Measurements from ENCODE around the gene ADM5.
A peak's percentile ranks its signal among the peaks of the same experiment; 100 is the strongest.

ADM5 gene

GRCh38 chr19:49681830-49682229 lies 7.6 kb upstream of the ADM5 start:
- Histone ChIP-seq H3K27me3 (no peaks in the 10 kb centered on the region), H3K4me1 (peaks cover 12% of the 10 kb centered on the region), H3K36me3 (peaks cover 61% of the 10 kb centered on the region), H3K4me3 (ENCODE audit: low read depth, low read length) (no peak overlapping the region), H3K9me3 (no peaks in the 10 kb centered on the region)
- DNase-seq, result no peak
- TF ChIP-seq CTCF (IDR thresholded peaks at IDR 0.05; ENCODE audit: low read depth, low read length), result no peak

GRCh38 chr19:49682274-49682673 lies 7.1 kb upstream of the ADM5 start:
- Histone ChIP-seq H3K27me3 (no peaks in the 10 kb centered on the region), H3K9me3 (no peaks in the 10 kb centered on the region), H3K36me3 (peaks cover 59% of the 10 kb centered on the region), H3K4me3 (ENCODE audit: low read depth, low read length) (no peak overlapping the region), H3K4me1 (peaks cover 12% of the 10 kb centered on the region)
- no peak for DNase-seq
- TF ChIP-seq CTCF (IDR thresholded peaks at IDR 0.05; ENCODE audit: low read depth, low read length), result no peak

GRCh38 chr19:49683814-49684250 lies 5.6 kb upstream of the ADM5 start:
- Histone ChIP-seq H3K9me3 (no peaks in the 10 kb centered on the region), H3K27me3 (no peaks in the 10 kb centered on the region), H3K4me3 (ENCODE audit: low read depth, low read length) (no peak overlapping the region), H3K36me3 (peaks cover 62% of the 10 kb centered on the region), H3K4me1 (peaks cover 12% of the 10 kb centered on the region)
- no peak for TF ChIP-seq CTCF (IDR thresholded peaks at IDR 0.05; ENCODE audit: low read depth, low read length)
- DNase-seq, result no peak

DNA sequence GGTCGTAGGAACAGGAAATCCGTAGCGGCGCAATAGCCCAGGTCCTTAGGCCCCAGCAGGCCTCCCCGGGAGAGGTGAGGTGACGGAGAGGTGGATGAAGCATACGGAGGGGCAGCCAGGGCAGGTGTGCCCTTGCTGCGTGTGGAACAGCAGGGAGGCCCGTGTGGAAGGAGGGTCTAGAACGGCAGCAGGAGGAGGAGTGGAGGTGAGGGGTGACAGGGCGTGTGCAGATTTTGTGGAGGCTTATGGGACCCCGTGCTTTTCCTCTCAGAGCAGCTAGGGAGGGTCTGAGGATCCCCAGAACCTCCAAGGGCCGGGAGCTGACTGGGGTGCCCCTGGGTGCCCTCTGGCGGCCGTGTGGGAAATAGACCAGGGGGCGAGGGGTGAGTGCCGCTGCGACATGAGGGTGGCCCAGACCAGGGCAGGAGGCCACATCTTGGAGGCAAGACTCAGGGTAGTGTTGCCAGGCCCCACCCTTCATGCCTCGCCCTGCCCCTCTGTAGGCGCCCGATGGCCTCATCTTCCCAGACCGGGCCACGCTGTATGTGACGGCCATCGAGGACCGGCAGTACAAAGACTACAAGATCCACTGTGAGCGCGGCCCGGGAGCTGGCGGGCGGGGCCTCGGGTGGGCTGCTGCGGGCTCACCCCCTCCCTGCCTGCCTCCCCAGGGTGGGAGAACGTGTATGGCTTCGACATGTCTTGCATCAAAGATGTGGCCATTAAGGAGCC lies 5.0 kb upstream of the ADM5 start:
- H3K4me1 ChIP-seq, result peaks cover 12% of the 10 kb centered on the region
- H3K9me3 ChIP-seq, result no peaks in the 10 kb centered on the region
- peaks cover 62% of the 10 kb centered on the region for H3K36me3 ChIP-seq
- H3K4me3 ChIP-seq (ENCODE audit: low read depth, low read length), result no peak overlapping the region
- H3K27me3 ChIP-seq, result no peaks in the 10 kb centered on the region
- peak; percentile 62 for TF ChIP-seq CTCF (IDR thresholded peaks at IDR 0.05; ENCODE audit: low read depth, low read length)
- DNase-seq, result peak; percentile 52

DNA sequence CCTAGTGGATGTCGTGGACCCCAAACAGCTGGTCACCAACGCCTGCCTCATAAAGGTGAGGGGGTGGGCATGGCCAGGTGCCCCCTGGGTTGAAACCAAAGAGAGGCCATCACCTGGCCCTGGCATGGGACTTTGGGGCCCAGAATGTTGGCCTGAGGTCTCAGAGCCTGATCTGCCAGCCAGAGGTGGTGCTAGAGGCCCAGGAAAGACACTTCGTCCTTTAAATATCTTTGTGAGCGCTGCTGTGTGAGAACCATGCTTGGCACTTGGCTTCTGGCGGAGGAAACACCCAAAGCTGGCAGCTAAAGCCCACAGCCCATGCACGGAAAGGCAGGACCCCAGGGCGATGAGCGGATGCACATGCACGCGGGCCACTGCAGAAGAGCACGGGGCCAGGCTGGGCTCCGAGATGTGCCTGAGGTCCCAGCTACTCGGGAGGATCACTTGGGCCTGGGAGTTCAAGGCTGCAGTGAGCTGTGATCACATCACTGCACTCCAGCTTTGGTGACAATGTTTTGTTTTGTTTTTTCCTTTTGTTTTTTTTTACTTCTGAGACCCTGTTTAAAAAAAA lies 4.3 kb upstream of the ADM5 start:
- no peak for TF ChIP-seq CTCF (IDR thresholded peaks at IDR 0.05; ENCODE audit: low read depth, low read length)
- DNase-seq, result no peak
- no peaks in the 10 kb centered on the region for H3K27me3 ChIP-seq
- peaks cover 62% of the 10 kb centered on the region for H3K36me3 ChIP-seq
- H3K4me3 ChIP-seq (ENCODE audit: low read depth, low read length), result no peak overlapping the region
- peaks cover 8% of the 10 kb centered on the region for H3K4me1 ChIP-seq
- no peaks in the 10 kb centered on the region for H3K9me3 ChIP-seq

- Histone ChIP-seq H3K4me3 (ENCODE audit: low read depth, low read length) (no peak overlapping the region), H3K4me1 (peaks cover 2% of the 10 kb centered on the region), H3K27me3 (peaks cover 5% of the 10 kb centered on the region; the same call in 1 of the 2 replicates), H3K9me3 (no peaks in the 10 kb centered on the region), H3K36me3 (peaks cover 56% of the 10 kb centered on the region)
- no peak for DNase-seq
- no peak for TF ChIP-seq CTCF (IDR thresholded peaks at IDR 0.05; ENCODE audit: low read depth, low read length)
Observed at GRCh38 chr19:49685845-49686332, 3.5 kb upstream of the ADM5 start.

All from BE2C (cell line).